IPS-15b (cell line): Measurements from ENCODE around the gene TNS3.

Experiments used
- H3K27me3 ChIP-seq: one replicate; pipeline ENCODE4 v1.6.1; 2013; ENCODE audit warnings: low read length; ENCODE audit not compliant: control insufficient read depth, insufficient read depth
- H3K36me3 ChIP-seq: one replicate; pipeline ENCODE4 v1.6.1; 2013; ENCODE audit warnings: low read length; ENCODE audit not compliant: control insufficient read depth, insufficient read depth
- H3K4me1 ChIP-seq: one replicate; pipeline ENCODE4 v1.6.1; 2013; ENCODE audit warnings: mild to moderate bottlenecking, low read length; ENCODE audit not compliant: control insufficient read depth, insufficient read depth
- H3K4me3 ChIP-seq: one replicate; pipeline ENCODE4 v1.5.1; 2013; ENCODE audit warnings: low read depth, low read length
- H3K9ac ChIP-seq: one replicate; pipeline ENCODE4 v1.6.1; 2013; ENCODE audit warnings: low read depth, mild to moderate bottlenecking, low read length
- H3K9me3 ChIP-seq: one replicate; pipeline ENCODE4 v1.6.1; 2013; ENCODE audit warnings: mild to moderate bottlenecking, low read length; ENCODE audit not compliant: control insufficient read depth, insufficient read depth

The TNS3 gene

DNA sequence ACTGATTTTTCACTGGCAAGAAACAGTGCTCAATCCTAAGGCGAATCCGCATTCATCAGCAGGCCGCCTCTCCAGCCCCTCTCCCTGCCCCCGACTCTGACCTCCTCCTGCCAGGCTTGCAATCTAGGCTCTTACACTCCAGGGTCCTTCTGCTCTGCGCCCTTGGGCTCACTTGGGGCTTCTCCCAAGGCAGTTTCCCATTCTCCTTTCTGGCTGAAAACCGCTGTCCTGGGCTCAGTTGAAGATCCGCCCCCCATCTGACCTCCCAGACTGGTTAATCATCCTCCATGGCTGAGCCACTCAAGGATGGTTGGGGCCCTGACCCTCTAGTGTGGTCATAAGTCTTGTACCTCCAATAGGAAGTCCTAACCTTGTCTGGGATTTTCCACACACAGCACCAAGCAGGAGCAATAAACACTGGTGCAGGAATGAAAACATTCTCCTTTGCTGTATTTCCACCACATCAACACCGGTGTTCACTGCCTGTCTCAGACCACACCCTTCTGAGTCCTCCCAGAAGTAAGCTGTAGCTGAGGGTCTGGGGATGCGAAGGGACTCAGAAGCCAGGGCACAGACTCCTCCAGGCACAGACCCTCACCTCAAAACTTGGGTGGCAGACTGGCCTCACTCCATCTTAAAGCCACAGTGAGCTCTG lies 42.4 kb downstream of the TNS3 start:
- no peaks in the 10 kb centered on the region for H3K9me3 ChIP-seq
- H3K9ac ChIP-seq, result no peak overlapping the region
- peaks cover 38% of the 10 kb centered on the region for H3K4me1 ChIP-seq
- H3K4me3 ChIP-seq, result no peak overlapping the region
- H3K27me3 ChIP-seq, result peaks cover 6% of the 10 kb centered on the region
- H3K36me3 ChIP-seq, result no peaks in the 10 kb centered on the region

DNA sequence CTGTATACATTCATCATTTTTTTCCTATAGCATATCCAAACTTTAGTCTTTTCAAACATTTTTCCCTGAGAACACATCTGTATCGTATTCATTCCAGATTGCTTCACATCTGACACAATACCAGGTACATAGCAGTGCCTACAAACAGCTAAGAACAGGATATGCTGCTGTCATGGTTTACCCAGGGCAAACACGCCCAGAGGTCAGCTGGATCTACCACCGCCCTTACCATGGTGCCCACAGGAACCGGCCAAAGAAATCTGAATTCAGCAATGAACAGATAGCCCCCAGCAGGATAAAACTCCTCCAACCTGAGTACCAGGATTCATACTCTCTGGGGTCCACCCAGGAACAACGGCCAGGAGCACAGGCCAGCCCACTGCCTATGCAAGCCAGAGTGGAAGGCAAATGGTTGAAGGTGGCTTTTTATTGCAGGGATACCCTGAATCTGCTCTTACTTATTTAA lies 43.0 kb downstream of the TNS3 start:
- H3K27me3 ChIP-seq, result peaks cover 6% of the 10 kb centered on the region
- no peaks in the 10 kb centered on the region for H3K9me3 ChIP-seq
- H3K9ac ChIP-seq, result no peak overlapping the region
- H3K4me3 ChIP-seq, result no peak overlapping the region
- H3K4me1 ChIP-seq, result peaks cover 34% of the 10 kb centered on the region
- no peaks in the 10 kb centered on the region for H3K36me3 ChIP-seq

DNA sequence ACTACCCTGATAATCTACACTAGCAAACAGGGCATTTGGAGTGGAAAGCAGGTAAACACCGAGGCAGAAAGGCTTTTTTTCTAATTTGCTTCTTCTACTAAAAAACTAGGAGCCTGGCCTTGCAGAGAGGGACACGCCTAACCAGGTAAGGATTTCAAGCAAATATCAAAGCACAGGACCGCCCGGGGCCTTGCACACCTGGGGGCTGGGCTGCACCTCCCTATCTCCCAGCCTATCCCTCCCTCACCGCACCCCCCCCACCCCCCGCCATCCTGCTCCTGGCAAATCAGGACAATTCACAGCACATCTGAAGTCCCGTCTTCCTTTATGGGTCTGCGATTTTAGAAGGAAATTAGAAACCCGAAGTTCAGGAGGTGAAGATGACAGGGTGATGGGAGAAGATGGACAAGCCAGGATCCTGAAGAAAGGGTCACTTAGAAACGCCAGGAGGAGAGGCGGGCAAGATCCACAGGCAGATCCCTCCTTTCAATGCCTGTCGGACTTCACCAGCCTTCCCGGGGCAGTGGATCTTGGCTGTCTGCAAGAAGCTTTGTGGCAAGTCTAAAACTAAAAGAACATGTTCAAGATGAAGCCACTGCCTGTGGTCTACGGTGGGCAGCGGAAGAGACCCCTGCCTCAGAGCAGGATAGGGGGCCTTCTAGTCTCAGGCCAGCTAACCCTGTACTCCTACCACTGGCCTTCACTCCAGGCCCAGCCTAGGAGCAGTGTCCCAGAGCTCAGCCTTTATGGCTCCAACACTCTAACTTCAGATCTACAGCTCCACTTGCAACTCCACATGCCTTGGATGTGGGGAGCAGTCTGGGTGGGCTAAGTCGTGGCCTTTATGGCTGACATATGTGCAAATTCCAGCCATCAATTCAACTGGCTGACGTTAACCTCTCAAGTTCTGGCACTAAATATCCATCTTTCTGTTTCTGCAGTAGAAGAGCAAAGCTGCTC lies 43.9 kb downstream of the TNS3 start:
- Histone ChIP-seq H3K9ac (no peak overlapping the region), H3K36me3 (no peaks in the 10 kb centered on the region), H3K9me3 (no peaks in the 10 kb centered on the region), H3K27me3 (peaks cover 6% of the 10 kb centered on the region), H3K4me1 (peaks cover 32% of the 10 kb centered on the region), H3K4me3 (peak overlapping the region; percentile 69)

DNA sequence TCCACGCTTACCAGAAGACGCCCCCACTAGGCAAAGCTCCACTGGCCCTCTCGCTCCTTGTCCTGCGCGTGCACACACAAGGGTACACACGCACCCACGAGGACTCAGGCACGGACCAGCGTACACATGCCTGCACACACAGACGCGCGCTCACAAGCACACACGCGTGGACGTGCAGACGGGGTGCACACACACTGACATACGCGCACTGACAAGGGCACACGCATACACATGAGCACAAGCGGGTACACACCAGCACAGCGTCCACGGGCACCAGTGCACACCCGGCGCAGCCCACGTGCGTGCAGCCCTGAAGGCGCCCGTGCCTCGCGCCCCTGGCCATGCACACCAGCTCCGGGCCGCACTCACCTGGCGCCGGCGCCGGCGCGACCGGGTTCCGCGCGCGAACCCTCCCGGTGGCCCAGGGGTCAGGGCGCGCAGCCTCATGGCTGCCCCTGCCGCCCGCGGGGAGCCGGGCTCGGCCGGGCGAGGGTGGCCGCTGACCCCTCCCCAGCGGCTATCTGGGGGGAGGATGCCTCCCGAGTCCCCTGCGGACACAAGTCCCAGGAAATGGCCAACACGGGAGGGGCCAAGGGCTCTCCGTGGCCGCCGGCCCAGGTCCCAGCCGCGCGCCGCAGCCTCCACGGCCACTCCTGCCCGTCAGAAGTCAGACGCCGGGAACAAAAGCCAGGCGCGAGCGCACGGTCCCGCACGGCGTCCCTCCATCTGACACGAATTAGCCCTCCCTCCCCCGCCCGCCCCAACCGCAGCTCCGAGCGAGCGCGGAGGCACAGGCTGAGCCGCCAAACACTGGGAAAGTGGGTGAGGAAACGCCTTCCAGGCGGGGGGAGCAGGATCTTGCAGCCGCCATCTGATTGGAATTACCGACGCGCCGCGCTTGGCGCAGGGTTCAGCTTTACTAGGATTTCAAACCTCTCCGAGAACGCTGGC lies 45.0 kb downstream of the TNS3 start:
- H3K4me3 ChIP-seq, result peak overlapping the region; percentile 69
- no peaks in the 10 kb centered on the region for H3K9me3 ChIP-seq
- peaks cover 32% of the 10 kb centered on the region for H3K4me1 ChIP-seq
- H3K27me3 ChIP-seq, result peaks cover 6% of the 10 kb centered on the region
- peak overlapping the region; percentile 24 for H3K9ac ChIP-seq
- no peaks in the 10 kb centered on the region for H3K36me3 ChIP-seq

DNA sequence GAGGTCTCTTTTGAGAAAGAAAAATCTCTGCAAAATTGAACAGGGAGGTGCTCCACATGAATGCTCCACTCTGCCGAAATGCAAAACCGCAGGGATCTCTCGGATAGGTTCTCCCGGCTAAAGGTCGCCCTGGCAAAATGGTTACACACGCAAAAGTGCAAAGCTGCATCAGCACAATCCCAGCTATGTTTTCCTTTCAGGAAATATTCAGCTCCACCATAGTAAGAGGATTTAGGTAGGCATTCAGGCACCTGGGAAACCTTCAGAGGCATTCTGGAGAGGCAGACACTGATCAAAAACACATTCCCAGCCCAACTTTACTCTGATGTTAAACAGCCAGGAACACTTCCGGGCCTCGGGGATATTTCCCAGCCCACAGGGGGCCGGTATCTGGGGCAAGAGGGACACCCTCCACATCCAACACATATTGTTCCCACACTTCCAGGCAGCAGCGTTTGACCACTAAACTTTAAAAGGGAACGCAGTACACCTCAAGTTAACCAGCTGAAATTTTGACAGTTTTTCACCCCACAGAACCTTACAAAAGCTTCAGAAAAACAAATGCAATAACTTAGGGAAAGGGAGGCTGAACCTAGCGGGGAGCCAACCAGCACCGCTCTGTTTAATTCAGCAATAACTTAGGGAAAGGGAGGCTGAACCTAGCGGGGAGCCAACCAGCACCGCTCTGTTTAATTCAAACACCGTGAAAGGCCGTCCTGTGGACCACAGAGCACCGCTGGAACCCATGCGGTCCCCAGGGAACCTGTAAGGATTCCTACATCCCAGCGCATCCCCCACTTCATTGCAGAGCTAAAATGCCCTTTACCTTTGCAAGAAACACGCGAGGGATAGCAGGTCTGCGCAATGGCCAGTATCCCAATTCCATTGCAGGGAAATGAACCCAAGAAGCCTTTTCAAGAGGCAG lies 45.9 kb downstream of the TNS3 start:
- H3K4me3 ChIP-seq, result peak overlapping the region; percentile 69
- H3K9ac ChIP-seq, result peak overlapping the region; percentile 24
- peaks cover 32% of the 10 kb centered on the region for H3K4me1 ChIP-seq
- no peaks in the 10 kb centered on the region for H3K9me3 ChIP-seq
- H3K27me3 ChIP-seq, result peaks cover 6% of the 10 kb centered on the region
- no peaks in the 10 kb centered on the region for H3K36me3 ChIP-seq

DNA sequence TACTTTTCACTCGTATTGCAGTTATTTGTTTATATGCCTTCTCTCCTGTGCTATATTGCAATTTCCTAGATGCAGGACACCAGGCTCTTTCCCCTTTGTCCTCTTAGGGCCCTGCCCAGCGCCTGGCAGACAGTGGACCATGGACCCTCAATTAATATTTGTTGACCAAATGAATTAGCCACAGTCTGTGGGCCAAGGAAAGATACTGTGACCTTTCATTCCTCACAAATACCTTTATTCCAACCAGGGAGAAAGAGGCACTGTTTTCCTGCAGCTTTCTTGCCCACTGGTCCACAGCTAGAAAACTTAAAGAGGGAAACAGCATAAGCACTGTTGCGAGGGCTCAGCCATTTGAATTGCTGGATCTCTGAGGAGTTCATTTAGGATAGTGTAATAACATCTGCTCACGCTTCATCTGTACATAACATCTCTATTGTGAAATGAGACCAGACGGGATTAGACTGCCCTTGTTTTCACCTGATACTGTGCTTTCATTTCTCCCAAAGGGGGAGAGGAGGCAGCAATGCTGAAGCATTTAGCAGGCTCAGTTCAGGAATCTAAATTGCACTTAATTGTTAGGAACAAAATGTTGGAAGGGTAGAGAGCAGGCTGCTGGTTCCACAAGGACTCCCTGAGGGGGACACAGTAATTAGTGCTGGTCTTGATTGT lies 46.7 kb downstream of the TNS3 start:
- no peak overlapping the region for H3K4me3 ChIP-seq
- peaks cover 6% of the 10 kb centered on the region for H3K27me3 ChIP-seq
- H3K4me1 ChIP-seq, result peaks cover 32% of the 10 kb centered on the region
- no peak overlapping the region for H3K9ac ChIP-seq
- H3K36me3 ChIP-seq, result no peaks in the 10 kb centered on the region
- H3K9me3 ChIP-seq, result no peaks in the 10 kb centered on the region

DNA sequence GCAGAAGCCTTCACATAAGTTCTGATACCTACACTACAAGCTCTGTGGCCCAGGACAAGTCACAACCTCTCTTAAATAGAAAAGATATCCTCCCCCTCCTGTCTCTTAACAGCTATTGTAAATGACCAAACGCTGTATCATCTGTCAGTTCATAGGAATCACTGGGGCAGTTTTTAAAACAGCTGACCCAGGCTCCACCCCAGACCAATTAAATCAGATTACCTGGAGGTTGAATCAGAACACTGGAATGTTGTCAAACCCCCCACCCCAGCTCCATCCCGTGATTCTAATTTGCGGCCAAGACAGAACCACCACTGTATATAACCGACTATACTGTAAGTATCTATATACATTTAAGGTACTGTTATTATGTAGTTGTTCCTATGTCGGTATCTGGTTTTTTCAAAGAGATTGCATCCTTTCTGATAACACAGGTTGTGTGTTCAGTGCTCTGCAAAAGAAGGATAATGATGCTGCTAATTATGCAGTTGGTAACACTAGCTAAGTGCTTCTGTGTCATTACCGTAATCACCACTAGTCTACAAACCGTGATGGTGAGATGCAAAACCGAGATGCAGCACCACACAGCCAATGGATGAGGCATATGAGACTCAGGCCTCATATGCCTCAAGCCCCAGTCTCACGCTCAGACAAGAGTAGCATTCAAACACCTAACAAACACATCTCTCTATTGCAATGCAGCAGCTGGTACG lies 47.4 kb downstream of the TNS3 start:
- H3K4me3 ChIP-seq, result no peak overlapping the region
- peaks cover 6% of the 10 kb centered on the region for H3K27me3 ChIP-seq
- no peaks in the 10 kb centered on the region for H3K36me3 ChIP-seq
- H3K9me3 ChIP-seq, result no peaks in the 10 kb centered on the region
- H3K4me1 ChIP-seq, result peaks cover 32% of the 10 kb centered on the region
- no peak overlapping the region for H3K9ac ChIP-seq

DNA sequence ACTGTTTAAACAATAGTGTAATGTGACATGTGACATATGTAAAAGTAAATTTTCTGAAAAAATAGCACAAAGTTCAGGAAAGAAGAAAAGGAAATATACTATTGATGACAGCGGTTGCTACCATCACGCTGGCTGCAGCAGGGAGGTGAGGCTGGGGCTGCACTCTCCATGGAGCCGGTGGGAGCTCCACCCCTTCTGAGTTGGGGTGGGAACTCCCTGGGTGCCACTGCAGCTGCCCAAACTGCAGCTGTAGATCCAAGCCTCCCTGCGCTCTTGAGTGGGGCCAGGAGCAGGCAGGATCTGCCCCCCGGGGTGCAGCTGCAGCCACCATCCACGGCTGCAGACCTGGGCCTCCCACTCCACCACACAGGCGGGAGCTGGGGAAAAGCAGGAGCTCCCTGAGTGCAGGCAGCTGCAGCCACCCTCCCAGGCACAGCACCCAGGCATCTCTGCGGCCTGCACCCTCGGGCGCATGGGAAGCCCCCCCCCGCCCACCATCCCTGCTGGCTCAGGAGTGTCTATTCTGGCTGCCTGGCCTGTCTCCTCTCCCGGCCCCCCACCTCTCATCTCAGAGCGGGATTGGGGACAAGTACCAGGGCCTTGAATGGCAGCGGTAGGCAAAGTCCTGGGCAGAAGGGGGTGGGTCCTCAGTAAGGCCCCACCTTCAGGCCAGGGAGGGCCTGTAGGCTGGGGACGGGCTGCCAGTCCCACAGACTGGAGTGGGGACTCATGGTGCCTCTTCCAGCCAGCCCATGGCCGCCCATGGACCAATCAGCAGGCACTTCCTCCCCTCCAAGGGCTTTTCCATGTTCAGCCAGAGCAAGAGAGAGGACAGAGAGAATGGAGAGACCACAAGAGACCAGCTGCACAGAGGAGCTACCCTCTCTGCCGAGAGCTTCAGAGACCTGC lies 50.1 kb downstream of the TNS3 start:
- Histone ChIP-seq H3K4me1 (peaks cover 19% of the 10 kb centered on the region), H3K27me3 (peaks cover 6% of the 10 kb centered on the region), H3K9ac (no peak overlapping the region), H3K36me3 (peaks cover 6% of the 10 kb centered on the region), H3K4me3 (no peak overlapping the region), H3K9me3 (no peaks in the 10 kb centered on the region)

DNA sequence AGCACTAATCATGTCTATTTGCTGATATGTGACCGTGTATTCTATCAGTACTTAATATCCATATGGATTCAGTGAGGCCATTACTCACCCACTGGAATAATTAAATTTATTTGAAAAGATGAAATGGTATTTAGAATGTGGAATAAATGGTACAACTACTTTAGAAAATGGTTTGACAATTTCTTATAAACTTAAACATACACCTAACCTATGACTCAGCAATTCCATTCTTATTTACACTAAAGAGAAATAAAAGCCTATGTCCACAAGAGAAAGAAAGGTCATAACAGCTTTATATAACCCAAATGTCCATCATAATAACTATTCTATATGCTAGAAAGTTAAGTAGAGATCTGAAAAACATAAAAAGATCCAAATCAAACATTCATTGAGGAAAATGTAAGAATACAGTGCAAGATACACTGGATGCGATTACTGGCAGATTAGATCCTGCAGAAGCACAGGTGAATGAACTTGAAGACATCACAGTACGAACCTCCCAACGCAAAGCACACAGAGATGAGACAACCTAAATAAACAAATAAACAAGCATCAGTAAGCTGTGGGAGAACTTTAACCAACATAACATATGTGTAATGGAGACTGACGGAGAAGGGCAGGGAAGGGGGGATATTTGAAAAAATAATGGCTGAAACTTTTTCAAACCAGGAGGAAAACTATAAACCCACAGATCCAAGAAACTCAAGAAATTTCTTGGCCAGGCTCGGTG lies 51.9 kb downstream of the TNS3 start:
- H3K4me1 ChIP-seq, result peaks cover 6% of the 10 kb centered on the region
- no peaks in the 10 kb centered on the region for H3K9me3 ChIP-seq
- peaks cover 20% of the 10 kb centered on the region for H3K36me3 ChIP-seq

More for the DNA sequence above, 51.9 kb downstream of the TNS3 start:
- Histone ChIP-seq H3K27me3 (no peaks in the 10 kb centered on the region), H3K4me3 (no peak overlapping the region), H3K9ac (no peak overlapping the region)
